ENCODE data around the gene ZNF385D. TPM values are rescaled to one million over a fixed set of nuclear protein-coding genes. Genes with fewer than 3 reads are reported as not detected.

ZNF385D gene
- total RNA-seq, 1 experiment from 2014 or later: 9.6 TPM

DNA sequence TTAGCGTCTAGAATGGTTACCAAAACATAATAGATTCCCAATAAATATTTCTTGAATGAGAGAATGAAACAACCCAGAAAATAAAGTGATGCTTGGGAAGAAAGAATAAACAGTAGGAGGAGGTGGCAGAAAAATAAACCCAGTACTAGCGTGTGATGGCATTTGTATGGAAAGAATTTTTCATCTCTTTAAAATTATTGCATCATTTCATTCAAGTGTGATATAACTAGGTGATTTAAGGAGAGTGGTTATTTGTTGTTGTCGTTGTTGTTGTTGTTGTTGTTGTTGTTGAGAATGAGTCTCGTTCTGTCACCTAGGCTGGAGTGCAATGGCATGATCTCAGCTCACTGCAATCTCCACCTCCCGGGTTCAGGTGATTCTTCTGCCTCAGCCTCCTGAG, 293.9 kb downstream of the ZNF385D start:
- no peak for DNase-seq (ENCODE audit: low spot score)
- H3K27ac Mint-ChIP-seq: no peak overlapping the region
- TF ChIP-seq, protein P1, sequence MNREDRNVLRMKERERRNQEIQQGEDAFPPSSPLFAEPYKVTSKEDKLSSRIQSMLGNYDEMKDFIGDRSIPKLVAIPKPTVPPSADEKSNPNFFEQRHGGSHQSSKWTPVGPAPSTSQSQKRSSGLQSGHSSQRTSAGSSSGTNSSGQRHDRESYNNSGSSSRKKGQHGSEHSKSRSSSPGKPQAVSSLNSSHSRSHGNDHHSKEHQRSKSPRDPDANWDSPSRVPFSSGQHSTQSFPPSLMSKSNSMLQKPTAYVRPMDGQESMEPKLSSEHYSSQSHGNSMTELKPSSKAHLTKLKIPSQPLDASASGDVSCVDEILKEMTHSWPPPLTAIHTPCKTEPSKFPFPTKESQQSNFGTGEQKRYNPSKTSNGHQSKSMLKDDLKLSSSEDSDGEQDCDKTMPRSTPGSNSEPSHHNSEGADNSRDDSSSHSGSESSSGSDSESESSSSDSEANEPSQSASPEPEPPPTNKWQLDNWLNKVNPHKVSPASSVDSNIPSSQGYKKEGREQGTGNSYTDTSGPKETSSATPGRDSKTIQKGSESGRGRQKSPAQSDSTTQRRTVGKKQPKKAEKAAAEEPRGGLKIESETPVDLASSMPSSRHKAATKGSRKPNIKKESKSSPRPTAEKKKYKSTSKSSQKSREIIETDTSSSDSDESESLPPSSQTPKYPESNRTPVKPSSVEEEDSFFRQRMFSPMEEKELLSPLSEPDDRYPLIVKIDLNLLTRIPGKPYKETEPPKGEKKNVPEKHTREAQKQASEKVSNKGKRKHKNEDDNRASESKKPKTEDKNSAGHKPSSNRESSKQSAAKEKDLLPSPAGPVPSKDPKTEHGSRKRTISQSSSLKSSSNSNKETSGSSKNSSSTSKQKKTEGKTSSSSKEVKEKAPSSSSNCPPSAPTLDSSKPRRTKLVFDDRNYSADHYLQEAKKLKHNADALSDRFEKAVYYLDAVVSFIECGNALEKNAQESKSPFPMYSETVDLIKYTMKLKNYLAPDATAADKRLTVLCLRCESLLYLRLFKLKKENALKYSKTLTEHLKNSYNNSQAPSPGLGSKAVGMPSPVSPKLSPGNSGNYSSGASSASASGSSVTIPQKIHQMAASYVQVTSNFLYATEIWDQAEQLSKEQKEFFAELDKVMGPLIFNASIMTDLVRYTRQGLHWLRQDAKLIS (CRISPR knock-in tag; IDR thresholded peaks at IDR 0.05; ENCODE audit: borderline replicate concordance): no peak
- TF ChIP-seq RORB (CRISPR knock-in tag; IDR thresholded peaks at IDR 0.05): no peak
- TF ChIP-seq ATF6 (CRISPR knock-in tag; IDR thresholded peaks at IDR 0.05): no peak
- TF ChIP-seq IRF2 (CRISPR knock-in tag; IDR thresholded peaks at IDR 0.05; ENCODE audit: borderline replicate concordance, low read depth): no peak
- TF ChIP-seq USF1 (CRISPR knock-in tag; IDR thresholded peaks at IDR 0.05): no peak
- TF ChIP-seq ZNF138 (CRISPR knock-in tag; conservative IDR thresholded peaks at IDR 0.05): no peak
- TF ChIP-seq, protein P2, sequence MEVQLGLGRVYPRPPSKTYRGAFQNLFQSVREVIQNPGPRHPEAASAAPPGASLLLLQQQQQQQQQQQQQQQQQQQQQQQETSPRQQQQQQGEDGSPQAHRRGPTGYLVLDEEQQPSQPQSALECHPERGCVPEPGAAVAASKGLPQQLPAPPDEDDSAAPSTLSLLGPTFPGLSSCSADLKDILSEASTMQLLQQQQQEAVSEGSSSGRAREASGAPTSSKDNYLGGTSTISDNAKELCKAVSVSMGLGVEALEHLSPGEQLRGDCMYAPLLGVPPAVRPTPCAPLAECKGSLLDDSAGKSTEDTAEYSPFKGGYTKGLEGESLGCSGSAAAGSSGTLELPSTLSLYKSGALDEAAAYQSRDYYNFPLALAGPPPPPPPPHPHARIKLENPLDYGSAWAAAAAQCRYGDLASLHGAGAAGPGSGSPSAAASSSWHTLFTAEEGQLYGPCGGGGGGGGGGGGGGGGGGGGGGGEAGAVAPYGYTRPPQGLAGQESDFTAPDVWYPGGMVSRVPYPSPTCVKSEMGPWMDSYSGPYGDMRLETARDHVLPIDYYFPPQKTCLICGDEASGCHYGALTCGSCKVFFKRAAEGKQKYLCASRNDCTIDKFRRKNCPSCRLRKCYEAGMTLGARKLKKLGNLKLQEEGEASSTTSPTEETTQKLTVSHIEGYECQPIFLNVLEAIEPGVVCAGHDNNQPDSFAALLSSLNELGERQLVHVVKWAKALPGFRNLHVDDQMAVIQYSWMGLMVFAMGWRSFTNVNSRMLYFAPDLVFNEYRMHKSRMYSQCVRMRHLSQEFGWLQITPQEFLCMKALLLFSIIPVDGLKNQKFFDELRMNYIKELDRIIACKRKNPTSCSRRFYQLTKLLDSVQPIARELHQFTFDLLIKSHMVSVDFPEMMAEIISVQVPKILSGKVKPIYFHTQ (CRISPR knock-in tag; IDR thresholded peaks at IDR 0.05): no peak
- no peak for TF ChIP-seq ATF3 (CRISPR knock-in tag; conservative IDR thresholded peaks at IDR 0.05)
- TF ChIP-seq, protein P3, sequence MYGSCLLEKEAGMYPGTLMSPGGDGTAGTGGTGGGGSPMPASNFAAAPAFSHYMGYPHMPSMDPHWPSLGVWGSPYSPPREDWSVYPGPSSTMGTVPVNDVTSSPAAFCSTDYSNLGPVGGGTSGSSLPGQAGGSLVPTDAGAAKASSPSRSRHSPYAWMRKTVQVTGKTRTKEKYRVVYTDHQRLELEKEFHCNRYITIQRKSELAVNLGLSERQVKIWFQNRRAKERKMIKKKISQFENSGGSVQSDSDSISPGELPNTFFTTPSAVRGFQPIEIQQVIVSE (CRISPR knock-in tag; IDR thresholded peaks at IDR 0.05; ENCODE audit: borderline replicate concordance): no peak
- TF ChIP-seq, protein P4, sequence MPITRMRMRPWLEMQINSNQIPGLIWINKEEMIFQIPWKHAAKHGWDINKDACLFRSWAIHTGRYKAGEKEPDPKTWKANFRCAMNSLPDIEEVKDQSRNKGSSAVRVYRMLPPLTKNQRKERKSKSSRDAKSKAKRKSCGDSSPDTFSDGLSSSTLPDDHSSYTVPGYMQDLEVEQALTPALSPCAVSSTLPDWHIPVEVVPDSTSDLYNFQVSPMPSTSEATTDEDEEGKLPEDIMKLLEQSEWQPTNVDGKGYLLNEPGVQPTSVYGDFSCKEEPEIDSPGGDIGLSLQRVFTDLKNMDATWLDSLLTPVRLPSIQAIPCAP (CRISPR knock-in tag; IDR thresholded peaks at IDR 0.05): no peak
- no peak for TF ChIP-seq ZNF396 (CRISPR knock-in tag; IDR thresholded peaks at IDR 0.05; ENCODE audit: borderline replicate concordance)
- no peak for TF ChIP-seq CREM (CRISPR knock-in tag; IDR thresholded peaks at IDR 0.05)
- TF ChIP-seq FOXJ3 (CRISPR knock-in tag; IDR thresholded peaks at IDR 0.05; ENCODE audit: borderline replicate concordance): no peak
- no peak for TF ChIP-seq ZNF219 (CRISPR knock-in tag; IDR thresholded peaks at IDR 0.05; ENCODE audit: borderline replicate concordance)
- TF ChIP-seq SMAD3 (CRISPR knock-in tag; IDR thresholded peaks at IDR 0.05; ENCODE audit: borderline replicate concordance): no peak
- TF ChIP-seq, protein P5, sequence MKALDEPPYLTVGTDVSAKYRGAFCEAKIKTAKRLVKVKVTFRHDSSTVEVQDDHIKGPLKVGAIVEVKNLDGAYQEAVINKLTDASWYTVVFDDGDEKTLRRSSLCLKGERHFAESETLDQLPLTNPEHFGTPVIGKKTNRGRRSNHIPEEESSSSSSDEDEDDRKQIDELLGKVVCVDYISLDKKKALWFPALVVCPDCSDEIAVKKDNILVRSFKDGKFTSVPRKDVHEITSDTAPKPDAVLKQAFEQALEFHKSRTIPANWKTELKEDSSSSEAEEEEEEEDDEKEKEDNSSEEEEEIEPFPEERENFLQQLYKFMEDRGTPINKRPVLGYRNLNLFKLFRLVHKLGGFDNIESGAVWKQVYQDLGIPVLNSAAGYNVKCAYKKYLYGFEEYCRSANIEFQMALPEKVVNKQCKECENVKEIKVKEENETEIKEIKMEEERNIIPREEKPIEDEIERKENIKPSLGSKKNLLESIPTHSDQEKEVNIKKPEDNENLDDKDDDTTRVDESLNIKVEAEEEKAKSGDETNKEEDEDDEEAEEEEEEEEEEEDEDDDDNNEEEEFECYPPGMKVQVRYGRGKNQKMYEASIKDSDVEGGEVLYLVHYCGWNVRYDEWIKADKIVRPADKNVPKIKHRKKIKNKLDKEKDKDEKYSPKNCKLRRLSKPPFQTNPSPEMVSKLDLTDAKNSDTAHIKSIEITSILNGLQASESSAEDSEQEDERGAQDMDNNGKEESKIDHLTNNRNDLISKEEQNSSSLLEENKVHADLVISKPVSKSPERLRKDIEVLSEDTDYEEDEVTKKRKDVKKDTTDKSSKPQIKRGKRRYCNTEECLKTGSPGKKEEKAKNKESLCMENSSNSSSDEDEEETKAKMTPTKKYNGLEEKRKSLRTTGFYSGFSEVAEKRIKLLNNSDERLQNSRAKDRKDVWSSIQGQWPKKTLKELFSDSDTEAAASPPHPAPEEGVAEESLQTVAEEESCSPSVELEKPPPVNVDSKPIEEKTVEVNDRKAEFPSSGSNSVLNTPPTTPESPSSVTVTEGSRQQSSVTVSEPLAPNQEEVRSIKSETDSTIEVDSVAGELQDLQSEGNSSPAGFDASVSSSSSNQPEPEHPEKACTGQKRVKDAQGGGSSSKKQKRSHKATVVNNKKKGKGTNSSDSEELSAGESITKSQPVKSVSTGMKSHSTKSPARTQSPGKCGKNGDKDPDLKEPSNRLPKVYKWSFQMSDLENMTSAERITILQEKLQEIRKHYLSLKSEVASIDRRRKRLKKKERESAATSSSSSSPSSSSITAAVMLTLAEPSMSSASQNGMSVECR (CRISPR knock-in tag; IDR thresholded peaks at IDR 0.05; ENCODE audit: borderline replicate concordance): no peak
- ChIA-PET CTCF (no interaction called here), POLR2A (no interaction called here)
- peaks cover 5% of the 10 kb centered on the region; the same call in 1 of the 2 replicates for H3K36me3 Mint-ChIP-seq
- ATAC-seq: no peak
- H3K9me3 Mint-ChIP-seq: peaks cover 23% of the 10 kb centered on the region
- no peaks in the 10 kb centered on the region for H3K4me1 Mint-ChIP-seq
- no peak overlapping the region for H3K4me3 Mint-ChIP-seq
- H3K27me3 Mint-ChIP-seq (ENCODE audit: low read depth): no peaks in the 10 kb centered on the region
